ENCODE results near the gene UBR4. TPM values are rescaled to one million over a fixed set of nuclear protein-coding genes. Genes with fewer than 3 reads are reported as not detected.
"Not testable (repeated sequence)": the region's sequence is repeated elsewhere in the genome, so short reads cannot be mapped to it uniquely, and the experiment has no call there.

Gene UBR4
- 100 to 1,000 TPM; 116 to 125 TPM for total RNA-seq
- 97.3 TPM for polyA plus RNA-seq (2013, experiment 1 of 2)
- polyA plus RNA-seq (2013, experiment 2 of 2), result 109 TPM
- total RNA-seq, result 245 to 975 (median 383) reads per million in 172 experiments

GRCh38 chr1:19209990-19210771 lies at the start of gene UBR4:
Gene UBR4, minus strand, starts transcription at chr1:19210266. Its CDS starts 18 bp downstream, at chr1:19210248.
- no peaks in the 10 kb centered on the region for H3K9me3 ChIP-seq (ENCODE audit: control insufficient read depth in 1 of 2, insufficient read depth in 1 of 2, low read length in 2 of 2)
- Mint-ChIP-seq H3K9me3 (no peaks in the 10 kb centered on the region), H3K4me3 (peak within 1 kb of the TSS; percentile 96), H3K4me1 (ENCODE audit: low read depth) (peaks cover 77% of the 10 kb centered on the region), H3K27ac (peak within 1 kb of the TSS; percentile 95), H3K36me3 (ENCODE audit: low read depth) (peaks cover 32% of the 10 kb centered on the region), H3K27me3 (no peaks in the 10 kb centered on the region)
- ATAC-seq (ENCODE audit: poor library complexity) (peak; percentile 92), DNase-seq (peak; percentile 92 to 99 (median 96))
- ChIA-PET CTCF (interaction anchor here (2.2 kb wide), 1 partner anchor 31 kb away, joined by 6 read pairs; no protein-coding TSS in a partner anchor), POLR2A (interaction anchor here (1.1 to 3.4 kb wide), 8 partner anchors 30 to 1576 kb away, joined by 3 to 26 read pairs (median 6); partner anchors contain the start of genes EMC1 and MRTO4)
- H3K4me3 ChIP-seq (ENCODE audit: low read length), result peak within 1 kb of the TSS; percentile 93
- TF ChIP-seq CTCF (IDR thresholded peaks at IDR 0.05), result no peak
- peak within 1 kb of the TSS; percentile 87 to 92 for H3K27ac ChIP-seq (ENCODE audit: low read depth in 1 of 2, low read length in 2 of 2)
- H3K27me3 ChIP-seq (ENCODE audit: control insufficient read depth in 1 of 2, insufficient read depth in 2 of 2, low read length in 2 of 2), result no peaks in the 10 kb centered on the region
- intact Hi-C loops (cut with DNase I, micrococcal nuclease), result loop anchor here (1.0 to 10.0 kb wide), 7 partner anchors 41 to 1297 kb away; partner anchors contain the start of genes EMC1 (in 2 of the 2), MRTO4 (in 2 of the 2), AKR7A2 (in 1 of the 2) and MUL1 (in 1 of the 2)
- H3K36me3 ChIP-seq (ENCODE audit: insufficient read depth, low read length), result peaks cover 5% of the 10 kb centered on the region
- H3K4me1 ChIP-seq (ENCODE audit: insufficient read depth, low read length), result peaks cover 42% of the 10 kb centered on the region

GRCh38 chr1:19258353-19258752 lies 48.3 kb upstream of the UBR4 start:
- Histone ChIP-seq H3K27ac (ENCODE audit: low read depth in 1 of 2, low read length in 2 of 2) (no peak overlapping the region), H3K4me1 (ENCODE audit: insufficient read depth, low read length) (peaks cover 12% of the 10 kb centered on the region), H3K9me3 (ENCODE audit: control insufficient read depth in 1 of 2, insufficient read depth in 1 of 2, low read length in 2 of 2) (no peaks in the 10 kb centered on the region), H3K4me3 (ENCODE audit: low read length) (no peak overlapping the region), H3K27me3 (ENCODE audit: control insufficient read depth in 1 of 2, insufficient read depth in 2 of 2, low read length in 2 of 2) (no peaks in the 10 kb centered on the region), H3K36me3 (ENCODE audit: insufficient read depth, low read length) (peaks cover 56% of the 10 kb centered on the region)
- DNase-seq (no peak), ATAC-seq (ENCODE audit: poor library complexity) (no peak)
- no peak for TF ChIP-seq CTCF (IDR thresholded peaks at IDR 0.05)
- no peaks in the 10 kb centered on the region for H3K9me3 Mint-ChIP-seq
- POLR2A ChIA-PET, result no interaction called here
- no peak overlapping the region for H3K27ac Mint-ChIP-seq
- peaks cover 8% of the 10 kb centered on the region for H3K4me1 Mint-ChIP-seq (ENCODE audit: low read depth)
- CTCF ChIA-PET, result no interaction called here
- H3K27me3 Mint-ChIP-seq, result no peaks in the 10 kb centered on the region
- H3K4me3 Mint-ChIP-seq, result no peak overlapping the region
- peaks cover 55% of the 10 kb centered on the region for H3K36me3 Mint-ChIP-seq (ENCODE audit: low read depth)
- intact Hi-C loops (cut with DNase I, micrococcal nuclease), result no loop called here

- CTCF ChIA-PET, result interaction anchor here (0.6 to 1.2 kb wide), 2 partner anchors 15 to 16 kb away, joined by 3 read pairs; no protein-coding TSS in a partner anchor
- intact Hi-C loops (cut with DNase I, micrococcal nuclease), result no loop called here
Observed at GRCh38 chr1:19257178-19257914, 47.3 kb upstream of the UBR4 start.

GRCh38 chr1:19256301-19256700 lies 46.2 kb upstream of the UBR4 start:
- H3K4me3 ChIP-seq (ENCODE audit: low read length); H3K27me3 Mint-ChIP-seq; H3K9me3 ChIP-seq (ENCODE audit: control insufficient read depth in 1 of 2, insufficient read depth in 1 of 2, low read length in 2 of 2); ATAC-seq (ENCODE audit: poor library complexity); H3K4me3 Mint-ChIP-seq; H3K27ac Mint-ChIP-seq; intact Hi-C loops (cut with DNase I, micrococcal nuclease); H3K27me3 ChIP-seq (ENCODE audit: control insufficient read depth in 1 of 2, insufficient read depth in 2 of 2, low read length in 2 of 2); DNase-seq; H3K27ac ChIP-seq (ENCODE audit: low read depth in 1 of 2, low read length in 2 of 2); H3K9me3 Mint-ChIP-seq: not testable (repeated sequence)
- H3K36me3 ChIP-seq (ENCODE audit: insufficient read depth, low read length), result peaks cover 56% of the 10 kb centered on the region
- Mint-ChIP-seq H3K4me1 (ENCODE audit: low read depth) (peaks cover 26% of the 10 kb centered on the region), H3K36me3 (ENCODE audit: low read depth) (peaks cover 59% of the 10 kb centered on the region)
- ChIA-PET CTCF (interaction anchor here (1.2 kb wide), 1 partner anchor 15 kb away, joined by 3 read pairs; no protein-coding TSS in a partner anchor), POLR2A (interaction anchor here (0.6 kb wide), 1 partner anchor 57 kb away, joined by 3 read pairs; no protein-coding TSS in a partner anchor)
- H3K4me1 ChIP-seq (ENCODE audit: insufficient read depth, low read length), result peaks cover 29% of the 10 kb centered on the region

More at GRCh38 chr1:19257178-19257914, 47.3 kb upstream of the UBR4 start:
- Histone ChIP-seq H3K9me3 (ENCODE audit: control insufficient read depth in 1 of 2, insufficient read depth in 1 of 2, low read length in 2 of 2) (no peaks in the 10 kb centered on the region), H3K4me3 (ENCODE audit: low read length) (no peak overlapping the region), H3K27ac (ENCODE audit: low read depth in 1 of 2, low read length in 2 of 2) (no peak overlapping the region), H3K27me3 (ENCODE audit: control insufficient read depth in 1 of 2, insufficient read depth in 2 of 2, low read length in 2 of 2) (no peaks in the 10 kb centered on the region), H3K4me1 (ENCODE audit: insufficient read depth, low read length) (peaks cover 22% of the 10 kb centered on the region), H3K36me3 (ENCODE audit: insufficient read depth, low read length) (peaks cover 56% of the 10 kb centered on the region)
- Mint-ChIP-seq H3K36me3 (ENCODE audit: low read depth) (peaks cover 59% of the 10 kb centered on the region), H3K9me3 (no peaks in the 10 kb centered on the region), H3K4me1 (ENCODE audit: low read depth) (peaks cover 16% of the 10 kb centered on the region), H3K4me3 (no peak overlapping the region), H3K27me3 (no peaks in the 10 kb centered on the region), H3K27ac (peak overlapping the region; percentile 27)
- ATAC-seq (ENCODE audit: poor library complexity) (no peak), DNase-seq (no peak)
- no peak for TF ChIP-seq CTCF (IDR thresholded peaks at IDR 0.05)
- POLR2A ChIA-PET, result no interaction called here

Data from CD4-positive, alpha-beta T cell (primary cell).